SH-SY5Y (cell line): ENCODE measurements around the gene PDE1C.

Experiments used
- GATA2 ChIP-seq: IDR thresholded peaks from 2 replicates; pipeline ENCODE4 v1.6.1; 2011; ENCODE audit warnings: mild to moderate bottlenecking, low read depth, low read length
- GATA3 ChIP-seq: IDR thresholded peaks from 2 replicates; pipeline ENCODE4 v1.6.1; 2011; ENCODE audit warnings: low read depth, mild to moderate bottlenecking, low read length, moderate library complexity

DNA sequence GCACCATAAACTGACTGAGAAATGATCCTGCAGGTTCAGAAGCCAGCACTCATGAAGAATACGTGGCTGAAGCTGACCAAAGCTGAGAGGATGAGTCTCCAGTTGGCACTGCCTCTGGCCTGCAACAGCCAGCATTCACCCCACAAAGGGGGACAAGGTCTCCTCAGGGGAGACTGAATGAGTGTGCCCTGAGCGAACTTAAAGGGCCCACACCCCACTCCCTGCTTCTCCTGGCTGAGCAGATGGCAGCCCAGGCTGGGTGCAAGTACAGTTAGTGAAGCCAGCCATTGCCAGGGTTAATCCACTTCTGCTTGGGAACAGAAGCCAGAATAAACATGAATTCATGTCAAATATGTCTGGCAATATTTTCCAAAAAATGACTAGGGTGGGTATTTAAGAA lies 285.1 kb downstream of the PDE1C start:
- TF ChIP-seq GATA2 (no peak), GATA3 (no peak)
